Uterus (tissue), 4 donors: ENCODE data around the gene PTPN13. TPM values are rescaled to one million over a fixed set of nuclear protein-coding genes. Genes with fewer than 3 reads are reported as not detected.

Experiments used
- DNase-seq, 2 donors: peaks; one replicate each; pipeline ENCODE4 v3.0.0-alpha.2; 2019 to 2020
- H3K27ac ChIP-seq, 2 donors: fragments of 200-600 bp; sonication (generic); 1 replicate in 1 of 2; 2 replicates in 1 of 2; pipeline ENCODE4 v1.5.1; 2016 to 2018
- H3K27me3 ChIP-seq, 2 donors: fragments of 200-600 bp; sonication (generic); one replicate each; pipeline ENCODE4 v1.5.1; 2018 to 2019; ENCODE audit warnings: control low read depth in 1 of 2
- H3K36me3 ChIP-seq, 2 donors: fragments of 200-600 bp; sonication (generic); one replicate each; pipeline ENCODE4 v1.5.1; 2019; ENCODE audit warnings: control low read depth in 1 of 2
- H3K4me1 ChIP-seq, 2 donors: fragments of 200-600 bp; sonication (generic); one replicate each; pipeline ENCODE4 v1.5.1; 2018 to 2019; ENCODE audit warnings: control low read depth in 1 of 2
- H3K4me3 ChIP-seq, 2 donors: fragments of 200-600 bp; sonication (generic); 1 replicate in 1 of 2; 2 replicates in 1 of 2; pipeline ENCODE4 v1.5.1; 2018 to 2019; ENCODE audit warnings: mild to moderate bottlenecking in 1 of 2
- H3K9me3 ChIP-seq, 2 donors: fragments of 200-600 bp; sonication (generic); one replicate each; pipeline ENCODE4 v1.5.1; 2019; ENCODE audit warnings: control low read depth in 1 of 2
- POLR2A ChIP-seq, 2 donors: fragments of 450-650 bp; IDR thresholded peaks; one replicate each; pipeline ENCODE4 v1.6.1; 2016; ENCODE audit warnings: antibody characterized with exemption in 2 of 2, mild to moderate bottlenecking in 1 of 2, moderate library complexity in 1 of 2
- intact Hi-C: fragments of 100-400 bp; cut with DNase I; formaldehyde crosslinking; loops from one replicate; pipeline ENCODE4 v1.15.1; 2023; ENCODE audit warnings: low total_unique reads
- total RNA-seq, 4 donors: library from RNA; depleted of rRNA in 3 of 4; stranded (reverse); fragments of >200 nt in 3 of 4; gene quantifications; one replicate each; pipeline versions ENCODE4 v1.1.0 to v1.2.4, GENCODE V29; 2014 to 2023
- TF ChIP-seq, protein P1 (sequence below), 4 experiments: fragments of 200-600 bp in 2 of 4; fragments of 450-650 bp in 2 of 4; sonication (generic) in 2 of 4; IDR thresholded peaks; one replicate each; pipeline ENCODE4 v1.5.1; 2016 to 2019; ENCODE audit warnings: antibody characterized with exemption in 4 of 4, mild to moderate bottlenecking in 2 of 4, moderate library complexity in 1 of 4
- donor health status: DM: yes; HTN: yes; CAD: no.

The PTPN13 gene
- total RNA-seq, 4 donors from 2014 or later, result 24.3 to 79.2 (median 37.9) TPM

GRCh38 chr4:86762649-86763048 lies 168.5 kb downstream of the PTPN13 start:
- DNase-seq, result no peak
- no peaks in the 10 kb centered on the region for H3K9me3 ChIP-seq
- no peaks in the 10 kb centered on the region for H3K4me1 ChIP-seq
- no peaks in the 10 kb centered on the region for H3K27me3 ChIP-seq
- no peak overlapping the region for H3K27ac ChIP-seq
- TF ChIP-seq POLR2A (IDR thresholded peaks at IDR 0.05), result no peak
- TF ChIP-seq, protein P1, sequence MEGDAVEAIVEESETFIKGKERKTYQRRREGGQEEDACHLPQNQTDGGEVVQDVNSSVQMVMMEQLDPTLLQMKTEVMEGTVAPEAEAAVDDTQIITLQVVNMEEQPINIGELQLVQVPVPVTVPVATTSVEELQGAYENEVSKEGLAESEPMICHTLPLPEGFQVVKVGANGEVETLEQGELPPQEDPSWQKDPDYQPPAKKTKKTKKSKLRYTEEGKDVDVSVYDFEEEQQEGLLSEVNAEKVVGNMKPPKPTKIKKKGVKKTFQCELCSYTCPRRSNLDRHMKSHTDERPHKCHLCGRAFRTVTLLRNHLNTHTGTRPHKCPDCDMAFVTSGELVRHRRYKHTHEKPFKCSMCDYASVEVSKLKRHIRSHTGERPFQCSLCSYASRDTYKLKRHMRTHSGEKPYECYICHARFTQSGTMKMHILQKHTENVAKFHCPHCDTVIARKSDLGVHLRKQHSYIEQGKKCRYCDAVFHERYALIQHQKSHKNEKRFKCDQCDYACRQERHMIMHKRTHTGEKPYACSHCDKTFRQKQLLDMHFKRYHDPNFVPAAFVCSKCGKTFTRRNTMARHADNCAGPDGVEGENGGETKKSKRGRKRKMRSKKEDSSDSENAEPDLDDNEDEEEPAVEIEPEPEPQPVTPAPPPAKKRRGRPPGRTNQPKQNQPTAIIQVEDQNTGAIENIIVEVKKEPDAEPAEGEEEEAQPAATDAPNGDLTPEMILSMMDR (IDR thresholded peaks at IDR 0.05), result no peak
- H3K4me3 ChIP-seq, result no peak overlapping the region
- no peaks in the 10 kb centered on the region for H3K36me3 ChIP-seq
- intact Hi-C loops, result no loop called here

DNA sequence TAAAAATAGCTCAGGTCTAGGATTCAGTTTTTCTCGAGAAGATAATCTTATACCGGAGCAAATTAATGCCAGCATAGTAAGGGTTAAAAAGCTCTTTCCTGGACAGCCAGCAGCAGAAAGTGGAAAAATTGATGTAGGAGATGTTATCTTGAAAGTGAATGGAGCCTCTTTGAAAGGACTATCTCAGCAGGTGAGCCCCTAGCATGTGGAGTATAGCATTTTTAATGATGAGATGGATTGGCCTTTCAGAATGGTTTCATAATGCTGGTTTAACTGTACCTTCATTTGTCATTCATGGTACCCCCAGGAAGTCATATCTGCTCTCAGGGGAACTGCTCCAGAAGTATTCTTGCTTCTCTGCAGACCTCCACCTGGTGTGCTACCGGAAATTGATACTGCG lies 175.7 kb downstream of the PTPN13 start:
- Histone ChIP-seq H3K4me3 (no peak overlapping the region), H3K4me1 (no peaks in the 10 kb centered on the region), H3K36me3 (no peaks in the 10 kb centered on the region), H3K9me3 (no peaks in the 10 kb centered on the region), H3K27me3 (no peaks in the 10 kb centered on the region), H3K27ac (no peak overlapping the region)
- DNase-seq, result no peak
- TF ChIP-seq, protein P1 (IDR thresholded peaks at IDR 0.05), result no peak
- TF ChIP-seq POLR2A (IDR thresholded peaks at IDR 0.05), result no peak
- intact Hi-C loops, result no loop called here

DNA sequence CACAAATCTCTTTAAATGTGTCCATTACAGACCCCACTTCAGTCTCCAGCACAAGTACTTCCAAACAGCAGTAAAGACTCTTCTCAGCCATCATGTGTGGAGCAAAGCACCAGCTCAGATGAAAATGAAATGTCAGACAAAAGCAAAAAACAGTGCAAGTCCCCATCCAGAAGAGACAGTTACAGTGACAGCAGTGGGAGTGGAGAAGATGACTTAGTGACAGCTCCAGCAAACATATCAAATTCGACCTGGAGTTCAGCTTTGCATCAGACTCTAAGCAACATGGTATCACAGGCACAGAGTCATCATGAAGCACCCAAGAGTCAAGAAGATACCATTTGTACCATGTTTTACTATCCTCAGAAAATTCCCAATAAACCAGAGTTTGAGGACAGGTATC lies 177.0 kb downstream of the PTPN13 start:
- no peaks in the 10 kb centered on the region for H3K9me3 ChIP-seq
- intact Hi-C loops, result no loop called here
- no peaks in the 10 kb centered on the region for H3K36me3 ChIP-seq
- H3K4me1 ChIP-seq, result no peaks in the 10 kb centered on the region
- DNase-seq, result no peak
- TF ChIP-seq POLR2A (IDR thresholded peaks at IDR 0.05), result no peak
- TF ChIP-seq, protein P1 (IDR thresholded peaks at IDR 0.05), result no peak
- H3K27ac ChIP-seq, result no peak overlapping the region
- H3K4me3 ChIP-seq, result no peak overlapping the region
- H3K27me3 ChIP-seq, result no peaks in the 10 kb centered on the region

GRCh38 chr4:86775061-86775460 lies 180.9 kb downstream of the PTPN13 start:
- Histone ChIP-seq H3K27me3 (no peaks in the 10 kb centered on the region), H3K9me3 (no peaks in the 10 kb centered on the region), H3K27ac (no peak overlapping the region), H3K36me3 (no peaks in the 10 kb centered on the region), H3K4me3 (no peak overlapping the region), H3K4me1 (no peaks in the 10 kb centered on the region)
- TF ChIP-seq, protein P1 (IDR thresholded peaks at IDR 0.05), result no peak
- no peak for TF ChIP-seq POLR2A (IDR thresholded peaks at IDR 0.05)
- intact Hi-C loops, result no loop called here
- no peak for DNase-seq

DNA sequence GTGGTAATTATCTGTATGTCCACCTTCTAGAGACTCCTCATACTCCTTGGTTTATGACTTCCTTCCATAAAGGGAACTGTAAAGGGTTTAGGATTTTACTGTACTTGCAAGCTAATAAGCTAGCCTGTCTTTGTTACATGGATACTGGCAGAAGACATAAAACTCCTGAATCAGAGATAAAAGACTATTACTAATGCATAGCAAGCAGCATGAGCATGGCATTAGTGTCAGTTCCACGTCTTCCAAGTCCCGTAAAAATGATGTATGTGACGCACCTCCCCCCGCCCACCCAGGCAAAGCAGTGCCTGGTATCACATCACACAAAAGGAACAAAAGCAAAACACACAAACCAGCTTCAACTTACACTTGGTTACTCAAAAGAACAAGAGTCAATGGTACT lies 184.1 kb downstream of the PTPN13 start:
- no peaks in the 10 kb centered on the region for H3K36me3 ChIP-seq
- H3K4me1 ChIP-seq, result no peaks in the 10 kb centered on the region
- DNase-seq, result no peak
- intact Hi-C loops, result no loop called here
- H3K27me3 ChIP-seq, result no peaks in the 10 kb centered on the region
- no peak overlapping the region for H3K27ac ChIP-seq
- H3K9me3 ChIP-seq, result no peaks in the 10 kb centered on the region
- H3K4me3 ChIP-seq, result no peak overlapping the region
- TF ChIP-seq POLR2A (IDR thresholded peaks at IDR 0.05), result no peak
- TF ChIP-seq, protein P1 (IDR thresholded peaks at IDR 0.05), result no peak
